Right lobe of liver (tissue), 4 donors: ENCODE results near the gene CEP128.

Source experiments
- CTCF ChIP-seq, 4 donors: fragments of 200-600 bp in 3 of 4; fragments of 450-650 bp in 1 of 4; IDR thresholded peaks; one replicate each; pipeline versions ENCODE4 v1.5.1 to v1.8.0; 2016 to 2022; ENCODE audit warnings: antibody characterized with exemption in 4 of 4, mild to moderate bottlenecking in 2 of 4
- POLR2A ChIP-seq: fragments of 450-650 bp; IDR thresholded peaks from one replicate; pipeline ENCODE4 v1.6.1; 2017; ENCODE audit warnings: antibody characterized with exemption, mild to moderate bottlenecking
- donor health status: DM: no; HTN: no; CAD: no.
- donor health status: DM: no; HTN: no; CAD: no.
- donor health status: DM: no; HTN: yes; CAD: no.

- TF ChIP-seq POLR2A (no peak), CTCF (IDR thresholded peaks at IDR 0.05) (no peak)
Measured at GRCh38 chr14:80957613-80958012, 16.1 kb upstream of the CEP128 start.
